AG10803 (cell line): ENCODE results near the gene MBOAT7.

Experiments used
- DNase-seq: peaks from one replicate; pipeline ENCODE4 v3.0.0; 2010; ENCODE audit warnings: low read depth
- H3K4me3 ChIP-seq: 2 replicates; pipeline ENCODE4 v1.5.1; 2011; ENCODE audit warnings: mild to moderate bottlenecking, low read length, control low read depth
- CTCF ChIP-seq: conservative IDR thresholded peaks from 2 replicates; pipeline ENCODE4 v1.5.1; 2011; ENCODE audit warnings: mild to moderate bottlenecking, low read length, control low read depth, inconsistent platforms

MBOAT7 gene

GRCh38 chr19:54160182-54160811 is 29.1 kb downstream of the MBOAT7 start:
- peak overlapping the region; percentile 72 for H3K4me3 ChIP-seq
- no peak for DNase-seq
- no peak for TF ChIP-seq CTCF

DNA sequence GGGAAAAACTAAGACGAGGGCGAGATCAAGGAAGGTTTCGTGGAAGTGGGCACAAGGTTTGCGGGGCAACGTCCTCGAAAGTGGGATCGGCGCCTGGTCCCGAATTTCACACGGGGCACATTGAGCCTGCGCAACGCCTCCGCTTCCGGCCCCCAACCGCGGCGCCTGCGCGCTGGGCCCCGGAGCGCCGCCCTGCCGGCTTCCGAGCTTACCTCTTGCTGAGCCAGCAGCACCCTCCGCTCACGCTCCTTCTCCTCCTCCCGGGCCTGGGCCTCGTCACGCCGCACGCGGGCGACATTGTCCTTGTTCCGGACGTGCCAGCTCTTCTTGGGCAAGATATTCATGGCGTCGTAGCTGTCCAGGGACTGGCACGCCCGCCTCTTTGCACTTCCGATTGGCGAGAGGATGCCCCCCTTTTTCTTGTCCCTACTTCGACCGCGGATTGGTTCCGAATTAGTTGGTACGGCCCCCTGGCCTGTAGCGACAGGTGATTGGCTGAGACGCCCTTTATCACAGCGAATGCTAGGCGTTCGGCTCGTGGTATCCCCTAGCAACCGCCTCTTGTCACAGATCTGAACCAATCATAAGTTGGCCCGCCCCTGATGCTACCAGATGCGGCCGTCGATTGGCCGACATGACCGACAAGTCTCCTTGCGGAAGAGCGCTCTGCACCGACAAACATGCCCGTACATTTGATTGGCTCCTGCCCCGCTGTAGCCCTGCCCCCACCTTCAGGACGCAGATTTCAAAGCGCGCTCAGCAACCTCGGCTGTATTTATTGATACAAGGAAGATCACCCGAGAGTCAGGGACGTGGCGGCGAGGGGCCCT is 29.8 kb downstream of the MBOAT7 start, which contains the start of gene LENG1:
Gene LENG1, minus strand, starts transcription at position 370 of the 830 bp plus-strand sequence. Its CDS starts 26 bp downstream, at position 344.
- peak within 1 kb of the TSS; percentile 87 for H3K4me3 ChIP-seq
- peak; percentile 100 for DNase-seq
- peak; percentile 23 for TF ChIP-seq CTCF

DNA sequence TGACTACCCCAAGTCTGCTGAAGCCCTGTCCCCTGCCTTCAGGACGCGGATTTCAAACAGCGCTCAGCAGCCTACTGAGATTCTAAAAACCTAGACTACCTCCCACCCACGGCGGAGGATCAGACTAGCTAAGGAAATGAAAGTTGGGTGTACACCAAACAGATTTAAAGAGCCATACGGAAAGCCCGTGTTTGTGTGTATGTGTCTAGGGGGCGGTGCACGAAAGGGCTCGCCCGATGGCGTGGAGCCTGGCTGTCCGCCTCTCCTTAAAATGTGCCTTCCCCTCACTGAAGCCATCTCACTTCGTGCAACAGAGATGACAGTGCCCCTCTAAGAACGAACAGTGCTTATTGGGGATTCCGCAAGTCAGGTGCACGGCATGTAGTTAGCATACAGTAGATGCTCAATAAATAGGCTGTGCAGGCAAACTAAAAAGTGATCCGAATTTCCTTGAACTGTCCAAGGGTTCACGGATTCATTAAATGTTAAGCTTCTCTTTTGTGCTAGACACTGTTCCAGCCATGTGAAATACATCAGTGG is 30.5 kb downstream of the MBOAT7 start:
- TF ChIP-seq CTCF: no peak
- peak overlapping the region; percentile 87 for H3K4me3 ChIP-seq
- DNase-seq: no peak

DNA sequence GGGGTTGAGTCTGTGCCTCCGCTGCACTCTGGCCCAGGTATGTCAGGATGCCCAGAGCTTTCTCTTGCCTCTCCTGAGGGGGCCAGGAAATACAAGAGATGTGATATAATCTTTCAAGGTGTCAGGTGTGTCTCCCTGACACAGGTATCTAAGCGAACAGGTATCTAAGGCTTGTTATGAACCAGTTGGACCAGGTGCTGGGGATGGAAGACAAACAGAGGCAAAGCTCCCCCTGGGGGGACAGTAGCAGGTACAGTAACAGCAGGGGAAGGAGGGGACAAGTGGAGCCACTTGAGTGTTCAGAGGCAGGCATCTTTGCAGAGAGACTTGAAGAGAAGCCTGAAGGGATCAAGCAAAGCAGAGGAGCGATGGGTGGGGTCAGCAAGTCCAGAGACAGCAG is 32.4 kb downstream of the MBOAT7 start:
- TF ChIP-seq CTCF: no peak
- H3K4me3 ChIP-seq: no peak overlapping the region

DNA sequence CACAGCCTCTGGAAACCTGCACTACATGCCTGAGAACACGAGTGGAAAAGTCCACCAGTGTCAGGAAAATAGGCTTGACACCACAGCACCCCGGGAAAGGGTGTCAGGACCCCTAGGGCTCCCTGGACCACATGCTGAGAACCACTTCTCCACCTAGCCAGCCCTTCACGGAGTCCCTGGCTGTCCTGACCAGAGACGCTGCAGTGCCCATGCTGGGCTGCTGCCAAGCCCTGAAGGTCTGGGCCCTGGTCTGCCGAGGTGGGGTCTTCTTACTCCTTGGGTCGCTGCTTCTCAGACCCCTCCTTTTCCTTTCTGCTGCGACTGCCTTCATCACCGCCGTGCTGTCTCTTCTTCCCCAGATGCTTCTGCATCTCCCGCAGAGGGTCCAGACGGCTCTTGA is 32.9 kb downstream of the MBOAT7 start:
- DNase-seq: no peak
- no peak for TF ChIP-seq CTCF
- no peak overlapping the region for H3K4me3 ChIP-seq

More for the DNA sequence above, 32.4 kb downstream of the MBOAT7 start:
- no peak for DNase-seq

GRCh38 chr19:54155694-54156093 is 33.7 kb downstream of the MBOAT7 start:
- no peak overlapping the region for H3K4me3 ChIP-seq
- TF ChIP-seq CTCF: no peak
- no peak for DNase-seq
